Measurements from ENCODE around the gene RBMS3. TPM values are rescaled to one million over a fixed set of nuclear protein-coding genes. Genes with fewer than 3 reads are reported as not detected.

RBMS3 gene
- polyA plus RNA-seq, 4 donors = 13.0 to 43.1 (median 15.7) TPM

- DNase-seq (ENCODE audit: low read depth in 4 of 4, low spot score in 3 of 4) = no peak
Observed at GRCh38 chr3:29906906-29907305, 626.0 kb downstream of the RBMS3 start.

- DNase-seq (ENCODE audit: low read depth in 4 of 4, low spot score in 3 of 4) = no peak
Observed at GRCh38 chr3:29912600-29913288, 631.9 kb downstream of the RBMS3 start.

DNA sequence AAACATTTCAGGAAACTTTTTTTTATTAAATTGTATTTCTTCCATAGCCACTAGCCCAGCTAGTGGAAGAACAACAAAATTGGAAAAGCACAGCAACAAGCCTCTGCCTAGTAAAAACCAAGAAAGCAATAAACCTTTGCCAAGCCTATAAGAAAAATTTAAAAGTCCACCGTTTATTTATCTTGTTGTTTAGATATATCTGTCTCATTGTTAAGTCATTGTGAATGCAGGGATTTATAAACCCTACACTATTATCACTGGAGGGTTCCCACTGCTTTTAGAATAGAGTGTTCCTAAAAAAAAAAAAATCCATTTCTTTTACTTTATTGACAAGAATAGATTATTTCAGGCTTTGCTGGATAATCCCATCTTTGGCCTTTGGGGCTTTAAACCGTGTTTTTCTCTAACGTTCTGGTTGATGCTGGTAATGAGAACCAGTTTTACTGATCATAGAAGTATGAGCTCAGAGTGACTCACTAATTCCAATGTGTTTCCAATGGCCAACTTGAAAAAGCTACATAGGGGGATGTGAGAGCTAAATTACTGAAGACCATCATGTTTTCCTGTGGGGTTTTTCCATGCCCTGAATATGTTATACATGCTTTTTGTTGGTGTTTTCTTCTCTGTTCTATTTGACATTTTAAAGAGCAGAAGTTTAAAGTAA, 634.1 kb downstream of the RBMS3 start:
- no peak for DNase-seq (ENCODE audit: low read depth in 4 of 4, low spot score in 3 of 4)

- no peak for DNase-seq (ENCODE audit: low read depth in 4 of 4, low spot score in 3 of 4)
Observed at GRCh38 chr3:29919571-29919970, 638.7 kb downstream of the RBMS3 start.

- DNase-seq (ENCODE audit: low read depth in 4 of 4, low spot score in 3 of 4) = peak; percentile 27 to 53 (median 40)
Observed at GRCh38 chr3:29922992-29923746, 642.3 kb downstream of the RBMS3 start.

- no peak for DNase-seq (ENCODE audit: low read depth in 4 of 4, low spot score in 3 of 4)
Observed at GRCh38 chr3:29924783-29925561, 644.1 kb downstream of the RBMS3 start.

DNA sequence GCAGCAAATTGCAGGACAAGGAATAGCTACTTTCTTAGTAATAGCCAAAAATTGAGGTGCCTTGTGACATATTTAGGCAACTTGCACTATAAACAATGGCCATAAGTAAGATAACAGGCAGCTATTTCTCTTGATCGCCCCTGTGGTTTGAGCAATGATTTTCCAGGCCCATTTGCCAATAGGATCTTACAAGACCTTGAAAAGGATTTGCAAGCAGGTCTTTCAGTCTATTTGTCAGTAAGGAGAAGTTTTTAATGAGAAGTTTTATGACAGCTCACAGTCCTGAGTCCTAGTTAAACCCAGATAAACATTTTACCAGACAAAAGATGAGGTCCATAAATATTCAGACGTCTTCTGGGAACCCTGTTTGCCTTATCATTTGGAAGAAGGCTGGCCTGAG, 645.5 kb downstream of the RBMS3 start:
- DNase-seq (ENCODE audit: low read depth in 4 of 4, low spot score in 3 of 4) = no peak

GRCh38 chr3:29932696-29933325, 651.9 kb downstream of the RBMS3 start:
- no peak for DNase-seq (ENCODE audit: low read depth in 4 of 4, low spot score in 3 of 4)

DNA sequence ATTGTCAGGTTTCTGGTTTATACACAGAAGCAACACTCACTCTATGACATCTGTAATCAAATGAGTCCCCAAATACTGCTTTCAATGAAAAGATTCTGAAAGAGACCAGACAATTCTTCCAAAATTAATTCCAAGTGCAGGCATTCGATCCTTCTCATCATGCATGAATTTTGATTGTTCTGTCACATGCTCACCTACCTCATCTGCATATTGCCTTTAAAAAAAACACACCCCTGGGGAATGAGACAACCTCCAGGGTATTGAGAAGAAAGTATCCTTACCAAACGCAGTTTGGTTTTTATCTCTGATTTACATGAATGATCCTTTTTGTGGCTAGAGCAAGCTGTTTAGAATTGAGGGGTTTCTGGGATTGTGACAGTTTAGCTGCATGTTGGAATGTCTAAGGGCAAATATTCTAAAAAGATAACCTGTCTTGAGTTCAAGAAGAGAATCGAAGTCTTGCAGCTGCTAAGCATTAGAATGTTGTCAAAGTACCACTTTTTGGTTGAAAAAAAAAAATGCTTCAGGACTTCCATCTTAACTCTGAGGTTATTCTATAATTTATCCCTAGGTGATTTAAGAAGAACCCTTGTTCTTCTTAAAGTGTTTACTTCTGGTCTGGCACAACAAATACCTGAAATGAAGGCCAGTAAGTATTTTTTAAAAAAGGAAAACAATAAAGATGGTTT, 653.1 kb downstream of the RBMS3 start:
- no peak for DNase-seq (ENCODE audit: low read depth in 4 of 4, low spot score in 3 of 4)

DNA sequence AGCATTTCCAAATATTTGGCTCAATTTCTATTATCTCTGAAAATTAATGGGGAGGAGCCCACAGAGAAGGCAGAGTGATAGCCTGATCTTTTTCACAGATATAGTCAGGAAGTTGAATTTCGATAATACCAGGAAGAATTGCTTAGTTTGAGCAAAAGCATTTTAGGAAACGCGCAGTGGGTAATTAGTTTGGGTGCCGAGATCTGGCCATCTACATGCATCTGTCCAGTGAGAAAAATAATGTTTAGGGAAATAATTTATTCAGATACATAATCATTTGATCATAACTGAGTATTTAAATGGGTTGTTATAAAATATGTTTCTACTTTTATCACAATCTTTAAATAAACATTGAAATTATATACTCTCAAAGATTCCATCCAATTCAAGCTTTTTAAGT, 653.9 kb downstream of the RBMS3 start:
- no peak for DNase-seq (ENCODE audit: low read depth in 4 of 4, low spot score in 3 of 4)

DNA sequence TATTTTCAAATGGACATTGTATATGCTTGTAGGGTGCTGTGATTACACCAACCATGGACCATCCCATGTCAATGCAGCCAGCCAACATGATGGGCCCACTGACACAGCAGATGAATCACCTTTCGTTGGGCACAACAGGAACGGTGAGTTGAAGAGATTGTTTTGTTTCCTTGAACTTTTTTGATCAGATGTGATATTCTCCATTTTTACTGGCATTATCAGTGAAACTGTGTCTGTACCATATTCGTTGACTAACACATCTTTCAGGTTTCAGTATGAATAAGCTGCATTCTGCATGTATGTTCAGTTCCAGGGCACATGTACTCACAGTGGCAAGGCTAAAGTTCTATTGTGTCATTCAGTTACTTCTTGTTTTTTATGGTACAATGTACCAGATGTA, 655.2 kb downstream of the RBMS3 start:
- DNase-seq (ENCODE audit: low read depth in 4 of 4, low spot score in 3 of 4) = no peak

DNA sequence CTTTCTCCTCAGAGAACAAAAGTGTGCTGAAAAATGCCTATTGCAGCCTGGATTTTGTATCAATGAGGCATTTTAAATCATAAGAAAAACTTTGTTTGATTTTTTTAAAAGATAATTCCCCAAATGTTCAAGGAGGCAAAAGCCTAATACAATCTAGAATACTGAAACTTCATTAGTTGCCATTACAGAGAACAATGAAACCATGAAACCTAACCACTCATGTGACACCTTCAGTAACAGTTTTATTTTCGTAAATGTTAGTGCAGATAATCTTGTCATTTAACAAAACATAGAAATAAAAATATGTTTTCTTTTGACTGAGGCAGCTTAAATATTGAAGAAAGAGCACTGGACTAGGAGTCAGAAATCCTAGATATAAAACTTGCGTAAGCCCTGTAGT, 655.9 kb downstream of the RBMS3 start:
- no peak for DNase-seq (ENCODE audit: low read depth in 4 of 4, low spot score in 3 of 4)

- DNase-seq (ENCODE audit: low read depth in 4 of 4, low spot score in 3 of 4) = no peak
Observed at GRCh38 chr3:29937185-29937584, 656.3 kb downstream of the RBMS3 start.

DNA sequence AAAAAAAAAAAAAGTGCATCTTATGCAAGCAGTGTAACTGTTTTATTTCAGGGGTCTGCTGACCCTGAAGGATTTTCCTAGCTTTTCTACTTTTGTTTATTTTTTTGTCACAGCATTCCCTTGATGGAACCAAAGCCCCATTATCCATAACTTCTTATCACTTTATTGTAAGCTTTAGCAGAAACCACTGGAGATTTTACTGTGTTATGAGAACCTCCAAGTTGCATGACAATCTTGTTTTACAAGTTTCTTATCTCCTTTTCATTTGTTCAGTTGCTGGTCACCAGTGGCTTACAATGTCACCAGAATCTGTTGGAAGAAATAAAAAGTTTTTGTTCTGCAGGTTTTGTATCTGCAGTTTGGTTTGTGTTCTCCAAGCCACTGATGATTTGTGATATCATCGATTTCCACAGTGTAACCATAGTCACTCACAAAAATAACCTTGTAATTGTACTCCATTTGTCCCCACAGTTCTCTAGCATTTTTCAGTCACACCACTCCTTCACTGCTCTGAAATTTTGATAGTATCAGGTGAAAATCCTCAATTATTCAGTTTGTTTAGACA, 660.0 kb downstream of the RBMS3 start:
- no peak for DNase-seq (ENCODE audit: low read depth in 4 of 4, low spot score in 3 of 4)

DNA sequence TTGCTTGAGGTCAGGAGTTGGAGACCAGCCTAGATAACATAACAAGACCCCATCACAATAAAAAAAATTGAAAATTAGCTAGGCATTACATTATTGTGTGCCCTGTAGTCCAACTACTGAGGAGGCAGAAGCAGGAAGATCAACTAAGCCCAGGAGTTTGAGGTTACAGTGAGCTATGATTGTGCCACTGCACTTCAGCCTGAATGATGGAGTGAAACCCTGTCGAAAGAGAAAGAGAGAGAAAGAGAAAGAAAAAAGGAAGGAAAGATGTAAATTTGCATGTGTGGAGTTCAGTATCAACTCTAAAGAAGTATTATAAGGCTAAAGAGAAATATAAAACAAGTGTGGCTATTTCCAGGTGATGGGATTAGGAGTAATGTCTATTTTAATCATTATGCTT, 661.4 kb downstream of the RBMS3 start:
- no peak for DNase-seq (ENCODE audit: low read depth in 4 of 4, low spot score in 3 of 4)

DNA sequence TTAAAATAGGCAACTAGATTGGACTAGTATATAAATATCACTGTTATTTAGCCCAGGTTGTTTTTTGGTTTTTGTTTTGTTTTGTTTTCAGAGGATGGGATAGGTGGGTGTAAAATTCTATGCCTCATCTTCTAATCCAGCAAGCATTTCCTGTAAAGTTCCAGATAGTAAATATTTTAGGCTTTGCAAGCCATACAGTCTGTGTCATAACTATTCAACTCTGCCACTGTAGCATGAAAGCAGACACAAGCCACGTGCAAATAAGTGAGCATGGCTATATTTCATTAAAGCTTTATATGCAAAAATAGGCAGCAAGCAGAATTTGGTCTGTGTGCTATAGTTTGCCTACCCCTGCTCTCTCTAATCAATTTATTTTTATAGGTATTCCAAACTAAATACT, 668.3 kb downstream of the RBMS3 start:
- no peak for DNase-seq (ENCODE audit: low read depth in 4 of 4, low spot score in 3 of 4)

DNA sequence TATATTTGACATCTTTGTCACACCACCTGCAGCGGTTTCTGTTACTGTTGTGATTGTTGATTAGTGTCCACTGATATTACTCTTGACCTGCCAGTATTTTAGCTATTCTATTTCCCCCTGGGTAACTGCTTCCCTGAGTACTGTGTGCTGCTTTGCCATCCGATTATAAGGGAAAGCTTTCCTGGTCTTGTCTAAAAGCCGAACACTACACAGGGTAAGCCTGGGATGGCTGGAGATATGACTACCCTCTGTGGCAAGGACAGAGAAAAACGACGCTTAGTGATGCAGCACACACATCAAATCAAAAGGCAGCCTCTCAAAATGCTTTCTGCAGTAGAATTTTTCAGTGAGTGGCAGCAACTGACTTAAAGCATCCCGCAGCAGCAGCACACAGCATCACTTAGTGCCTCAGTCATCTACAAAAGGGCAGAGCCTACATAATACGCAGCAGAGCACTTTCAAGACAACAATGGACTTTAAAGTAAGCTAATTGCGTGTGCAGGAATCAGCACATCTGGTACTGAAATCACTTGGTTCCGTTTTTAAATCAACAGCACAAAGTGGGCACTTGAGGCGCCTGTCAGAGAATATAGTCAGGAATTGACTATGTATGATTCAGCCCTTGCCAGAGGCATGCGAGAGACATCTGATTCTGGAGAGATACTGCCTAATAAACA, 669.2 kb downstream of the RBMS3 start:
- no peak for DNase-seq (ENCODE audit: low read depth in 4 of 4, low spot score in 3 of 4)

DNA sequence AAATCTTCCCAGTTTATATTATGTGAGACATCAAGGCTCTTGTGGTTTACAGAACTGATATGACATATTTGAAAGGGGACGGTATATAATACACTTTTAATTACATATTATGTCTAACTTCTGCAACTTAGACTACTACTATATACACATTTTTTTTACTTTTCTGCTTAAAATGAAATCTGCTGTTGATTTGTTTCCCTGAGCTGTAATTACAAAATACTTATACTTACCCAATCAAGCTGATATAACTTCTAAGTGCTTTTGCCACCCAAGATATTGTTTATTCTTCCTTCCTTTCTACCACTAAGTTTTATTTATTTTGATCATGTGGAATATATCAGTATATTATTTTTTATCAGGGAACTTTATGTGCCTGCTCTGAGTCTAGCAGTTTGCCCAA, 671.6 kb downstream of the RBMS3 start:
- DNase-seq (ENCODE audit: low read depth in 4 of 4, low spot score in 3 of 4) = no peak

- DNase-seq (ENCODE audit: low read depth in 4 of 4, low spot score in 3 of 4) = no peak
Observed at GRCh38 chr3:29955413-29955812, 674.5 kb downstream of the RBMS3 start.
